ENCODE results near the gene WBP2. TPM values are rescaled to one million over a fixed set of nuclear protein-coding genes. Genes with fewer than 3 reads are reported as not detected.

Gene WBP2
- total and polyA plus RNA-seq, 9 of the 15 experiments (the other 6 are each of a cell fraction or from before 2014, with no cell fraction given), result 2.2 to 74.3 (median 20.0) TPM

DNA sequence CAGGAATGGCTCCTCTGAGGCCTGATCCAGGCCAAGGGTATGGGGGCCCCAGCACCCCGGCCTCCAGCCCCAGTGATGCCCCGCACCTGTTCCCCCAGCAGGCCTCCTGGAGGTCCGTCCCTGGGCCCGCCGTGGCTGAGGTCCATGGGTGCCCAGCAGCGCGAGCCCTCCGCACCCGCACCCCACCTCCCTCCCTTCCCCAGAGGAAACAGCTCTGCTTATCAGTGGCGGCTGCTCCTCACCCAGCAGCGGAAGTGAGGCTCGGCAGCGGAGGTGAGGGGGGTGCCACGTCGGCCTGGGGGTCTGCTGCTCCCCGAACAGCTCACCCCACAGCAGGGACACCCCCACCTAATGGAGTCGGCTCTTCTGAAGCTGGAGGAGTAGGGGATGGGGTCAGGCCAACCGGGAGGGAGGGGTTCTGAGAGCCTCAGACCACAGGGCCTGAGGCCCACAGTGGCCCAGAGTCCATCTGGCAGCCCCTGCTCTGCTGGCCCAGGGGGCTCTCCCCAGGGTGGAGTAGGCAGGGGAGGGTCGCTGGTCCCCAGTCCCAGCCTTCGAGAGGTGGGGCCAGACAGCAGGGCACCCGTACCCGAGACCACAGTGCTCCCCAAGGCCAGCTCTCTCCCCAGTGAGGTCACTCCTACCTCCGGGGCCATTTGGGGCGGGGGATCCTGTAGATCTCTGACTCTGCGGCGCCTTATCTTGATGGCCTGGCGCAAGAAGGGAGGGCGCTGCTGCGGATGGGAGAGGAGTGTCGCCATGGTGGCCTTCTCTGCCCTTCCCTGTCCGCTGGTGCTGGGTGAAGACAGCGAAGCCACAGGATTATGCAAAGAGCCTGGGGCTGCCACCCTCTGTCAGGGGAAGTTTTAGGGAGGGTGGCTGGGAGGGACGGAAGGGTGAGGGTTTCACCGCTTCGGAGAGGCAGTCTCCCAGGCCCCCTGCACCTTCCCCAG lies 11.3 kb downstream of the WBP2 start, which contains the start of gene UNC13D (continued):
- TF ChIP-seq TAF9B (IDR thresholded peaks at IDR 0.05; ENCODE audit: partially characterized antibody) (peak; percentile 74), ZNF165 (CRISPR knock-in tag; IDR thresholded peaks at IDR 0.05; ENCODE audit: borderline replicate concordance) (no peak), ZNF561 (CRISPR knock-in tag; conservative IDR thresholded peaks at IDR 0.05) (peak; percentile 65; the same call in 1 of the 2 replicates), ZZZ3 (IDR thresholded peaks at IDR 0.05) (no peak), SP1 (CRISPR knock-in tag; IDR thresholded peaks at IDR 0.05) (peak; percentile 75; the same call in 1 of the 2 replicates), KDM5B (IDR thresholded peaks at IDR 0.05; ENCODE audit: insufficient replicate concordance, low read depth, low read length) (peak; percentile 81), E2F3 (CRISPR knock-in tag; IDR thresholded peaks at IDR 0.05) (0 out of 2 replicates have a peak, but pooled peaks have one; percentile 15), BRD9 (IDR thresholded peaks at IDR 0.05; ENCODE audit: low read depth, partially characterized antibody) (peak; percentile 82), POLR2H (tag; IDR thresholded peaks at IDR 0.05; ENCODE audit: low read depth) (peak; percentile 82), CEBPG (CRISPR knock-in tag; IDR thresholded peaks at IDR 0.05) (peak; percentile 46; the same call in 1 of the 2 replicates), CEBPG (tag; conservative IDR thresholded peaks at IDR 0.05 in 1 of 2, IDR thresholded peaks at IDR 0.05 in 1 of 2) (peak in 1 of 2 experiments; percentile 70; a peak in 2 of 4 replicates)
- TF ChIP-seq, protein P1, sequence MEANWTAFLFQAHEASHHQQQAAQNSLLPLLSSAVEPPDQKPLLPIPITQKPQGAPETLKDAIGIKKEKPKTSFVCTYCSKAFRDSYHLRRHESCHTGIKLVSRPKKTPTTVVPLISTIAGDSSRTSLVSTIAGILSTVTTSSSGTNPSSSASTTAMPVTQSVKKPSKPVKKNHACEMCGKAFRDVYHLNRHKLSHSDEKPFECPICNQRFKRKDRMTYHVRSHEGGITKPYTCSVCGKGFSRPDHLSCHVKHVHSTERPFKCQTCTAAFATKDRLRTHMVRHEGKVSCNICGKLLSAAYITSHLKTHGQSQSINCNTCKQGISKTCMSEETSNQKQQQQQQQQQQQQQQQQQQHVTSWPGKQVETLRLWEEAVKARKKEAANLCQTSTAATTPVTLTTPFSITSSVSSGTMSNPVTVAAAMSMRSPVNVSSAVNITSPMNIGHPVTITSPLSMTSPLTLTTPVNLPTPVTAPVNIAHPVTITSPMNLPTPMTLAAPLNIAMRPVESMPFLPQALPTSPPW (CRISPR knock-in tag; IDR thresholded peaks at IDR 0.05), result peak; percentile 93
- TF ChIP-seq, protein P2, sequence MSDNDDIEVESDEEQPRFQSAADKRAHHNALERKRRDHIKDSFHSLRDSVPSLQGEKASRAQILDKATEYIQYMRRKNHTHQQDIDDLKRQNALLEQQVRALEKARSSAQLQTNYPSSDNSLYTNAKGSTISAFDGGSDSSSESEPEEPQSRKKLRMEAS (CRISPR knock-in tag; IDR thresholded peaks at IDR 0.05), result peak; percentile 45

All from K562 (cell line).